HepG2 (cell line): ENCODE data around the gene SLC22A14. TPM values are rescaled to one million over a fixed set of nuclear protein-coding genes. Genes with fewer than 3 reads are reported as not detected.
A peak's percentile ranks its signal among the peaks of the same experiment; 100 is the strongest.

ENCODE experiments used
- ARNT2 ChIP-seq: sonication (generic); formaldehyde crosslinking; IDR thresholded peaks from 2 replicates; pipeline ENCODE4 v1.8.0; 2022; ENCODE audit warnings: mild to moderate bottlenecking, low read depth, missing genetic modification reagents, moderate library complexity
- ATF7 ChIP-seq, 2 experiments: fragments of 450-650 bp in 1 of 2; sonication (generic) in 1 of 2; formaldehyde crosslinking in 1 of 2; IDR thresholded peaks; 2 replicates each; pipeline versions ENCODE4 v1.4.0 to v1.6.1; 2016 to 2020; ENCODE audit warnings: antibody characterized with exemption in 1 of 2, mild to moderate bottlenecking in 1 of 2, missing genetic modification reagents in 1 of 2
- DDIT3 ChIP-seq: sonication (generic); formaldehyde crosslinking; IDR thresholded peaks from 2 replicates; pipeline ENCODE4 v1.4.0; 2020; ENCODE audit warnings: mild to moderate bottlenecking, missing genetic modification reagents
- DR1 ChIP-seq: sonication (generic); formaldehyde crosslinking; IDR thresholded peaks from 2 replicates; pipeline ENCODE4 v1.8.0; 2021; ENCODE audit warnings: mild to moderate bottlenecking, missing genetic modification reagents, inconsistent platforms
- E2F1 ChIP-seq: sonication (generic); formaldehyde crosslinking; IDR thresholded peaks from 2 replicates; pipeline ENCODE4 v1.5.0; 2020; ENCODE audit warnings: missing genetic modification reagents
- KLF12 ChIP-seq: sonication (generic); formaldehyde crosslinking; IDR thresholded peaks from 2 replicates; pipeline ENCODE4 v1.4.0; 2020; ENCODE audit warnings: missing genetic modification reagents, borderline replicate concordance
- MYPOP ChIP-seq: sonication (generic); formaldehyde crosslinking; IDR thresholded peaks from 2 replicates; pipeline ENCODE4 v1.8.1; 2023; ENCODE audit warnings: mild to moderate bottlenecking, moderate library complexity, missing genetic modification reagents
- NFATC3 ChIP-seq: sonication (generic); formaldehyde crosslinking; IDR thresholded peaks from 2 replicates; pipeline ENCODE4 v1.5.1; 2020; ENCODE audit warnings: mild to moderate bottlenecking, missing genetic modification reagents
- SMAD9 ChIP-seq: sonication (generic); formaldehyde crosslinking; IDR thresholded peaks from 2 replicates; pipeline ENCODE4 v1.5.1; 2020; ENCODE audit warnings: mild to moderate bottlenecking, missing genetic modification reagents
- TCF7 ChIP-seq: sonication (generic); IDR thresholded peaks from 2 replicates; pipeline ENCODE4 v1.6.1; 2016; ENCODE audit warnings: antibody characterized with exemption, low read depth
- TRAFD1 ChIP-seq: sonication (generic); formaldehyde crosslinking; IDR thresholded peaks from 2 replicates; pipeline ENCODE4 v1.5.1; 2020; ENCODE audit warnings: missing genetic modification reagents, mild to moderate bottlenecking, borderline replicate concordance
- ZBTB4 ChIP-seq: sonication (generic); formaldehyde crosslinking; IDR thresholded peaks from 2 replicates; pipeline ENCODE4 v1.4.0; 2020; ENCODE audit warnings: missing genetic modification reagents, mild to moderate bottlenecking, borderline replicate concordance
- ZFP1 ChIP-seq: IDR thresholded peaks from 2 replicates; pipeline ENCODE4 v1.6.1; 2016
- ZFP82 ChIP-seq: sonication (generic); formaldehyde crosslinking; IDR thresholded peaks from 2 replicates; pipeline ENCODE4 v1.5.1; 2020; ENCODE audit warnings: mild to moderate bottlenecking, missing genetic modification reagents, borderline replicate concordance
- ZNF777 ChIP-seq: sonication (generic); formaldehyde crosslinking; IDR thresholded peaks from 2 replicates; pipeline ENCODE4 v1.4.0; 2020; ENCODE audit warnings: missing genetic modification reagents
- ZNF841 ChIP-seq: sonication (generic); formaldehyde crosslinking; IDR thresholded peaks from 2 replicates; pipeline ENCODE4 v1.8.1; 2023; ENCODE audit warnings: missing genetic modification reagents, borderline replicate concordance
- ZXDC ChIP-seq: sonication (generic); formaldehyde crosslinking; IDR thresholded peaks from 2 replicates; pipeline ENCODE4 v1.5.0; 2020; ENCODE audit warnings: mild to moderate bottlenecking, missing genetic modification reagents
- polyA plus RNA-seq, 8 experiments: library from polyadenylated mRNA; depleted of rRNA in 3 of 8; stranded (reverse) in 7 of 8; unstranded in 1 of 8; fragments of >200 nt; fragmentation: Illumina TruSeq in 4 of 8; extraction: Trizol in 4 of 8; gene quantifications; 2 replicates each; pipeline versions ENCODE4 v1.2.1 to v1.2.3, GENCODE V29; 2011 to 2016; ENCODE audit warnings: low read depth in 4 of 8, missing spikeins in 1 of 8, mixed read lengths in 1 of 8; ENCODE audit not compliant: insufficient read depth in 1 of 8
- total RNA-seq, 5 experiments: library from RNA; depleted of rRNA; stranded (reverse); fragments of >200 nt; fragmentation: Illumina TruSeq; extraction: Trizol; gene quantifications; 2 replicates each; pipeline ENCODE4 v1.2.3, GENCODE V29; 2016; ENCODE audit warnings: low read depth in 1 of 5

SLC22A14 gene
- total and polyA plus RNA-seq, 2 of the 13 experiments (the other 11 are each of a cell fraction or from before 2014, with no cell fraction given) = 0.03 TPM; not detected in 1

- TF ChIP-seq MYPOP (CRISPR knock-in tag) (peak; percentile 89; the same call in 1 of the 2 replicates), ARNT2 (peak; percentile 93), KLF12 (CRISPR knock-in tag) (peak; percentile 71), SMAD9 (CRISPR knock-in tag) (0 out of 2 replicates have a peak, but pooled peaks have one; percentile 78), NFATC3 (CRISPR knock-in tag) (peak; percentile 89; the same call in 1 of the 2 replicates), DR1 (CRISPR knock-in tag) (peak; percentile 64), ZXDC (peak; percentile 84), ZFP1 (CRISPR knock-in tag) (no peak), ZNF777 (peak; percentile 99), ZBTB4 (CRISPR knock-in tag) (peak; percentile 50; the same call in 1 of the 2 replicates), ZNF841 (CRISPR knock-in tag) (peak; percentile 96), E2F1 (CRISPR knock-in tag) (peak; percentile 84; the same call in 1 of the 2 replicates), ATF7 (IDR thresholded peaks at IDR 0.05) (no peak), ATF7 (CRISPR knock-in tag; IDR thresholded peaks at IDR 0.05) (peak; percentile 84), TRAFD1 (no peak; the same call in 1 of the 2 replicates), TCF7 (no peak), DDIT3 (CRISPR knock-in tag) (0 out of 2 replicates have a peak, but pooled peaks have one; percentile 58), ZFP82 (CRISPR knock-in tag) (peak; percentile 83; the same call in 1 of the 2 replicates)
Measured at GRCh38 chr3:38346587-38347410, 64.7 kb downstream of the SLC22A14 start, which contains the start of gene XYLB (continued).
